Inflammatory macrophage (primary cell): ENCODE results near the gene MTCH2.
"Not testable (repeated sequence)": the region's sequence is repeated elsewhere in the genome, so short reads cannot be mapped to it uniquely, and the experiment has no call there.

Experiments
- DNase-seq, 2 donors: peaks; one replicate each; pipeline ENCODE4 v3.0.0-alpha.2; 2020 to 2022
- total RNA-seq, 18 experiments: gene quantifications; one replicate each; lab custom pipeline; 2026; ENCODE audit warnings: mixed read lengths in 6 of 18, inconsistent platforms in 2 of 18; lab: John Stamatoyannopoulos, UW

Gene MTCH2
- 64.3 to 176 (median 137) reads per million in 18 experiments for total RNA-seq

GRCh38 chr11:47642099-47642855 is at the start of gene MTCH2:
Gene MTCH2 (minus strand): TSS chr11:47642559. CDS start chr11:47642465, 94 bp downstream.
- peak; percentile 98 to 99 for DNase-seq

DNA sequence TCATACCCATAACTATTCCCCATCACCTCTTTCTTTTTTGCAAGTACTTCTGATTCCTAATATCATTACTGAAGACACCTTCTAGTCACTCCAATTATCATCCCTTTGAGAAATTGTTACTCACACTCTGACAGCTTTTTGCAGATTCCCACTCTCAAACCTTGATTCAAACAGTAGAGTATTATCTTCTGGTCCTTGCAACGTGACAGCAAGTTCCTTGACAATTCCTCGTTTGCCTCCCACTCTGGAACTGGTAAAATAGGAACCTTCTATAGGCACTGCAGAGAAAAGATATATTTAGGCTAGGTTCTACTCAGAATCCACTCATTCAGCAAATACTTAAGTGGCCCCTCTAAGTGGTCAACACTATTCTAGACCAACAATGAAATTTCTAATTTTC is 49.6 kb upstream of the MTCH2 start:
- peak in 1 of 2 donors; percentile 13 for DNase-seq

- no peak for DNase-seq
Observed at GRCh38 chr11:47689480-47689879, 47.1 kb upstream of the MTCH2 start.

DNA sequence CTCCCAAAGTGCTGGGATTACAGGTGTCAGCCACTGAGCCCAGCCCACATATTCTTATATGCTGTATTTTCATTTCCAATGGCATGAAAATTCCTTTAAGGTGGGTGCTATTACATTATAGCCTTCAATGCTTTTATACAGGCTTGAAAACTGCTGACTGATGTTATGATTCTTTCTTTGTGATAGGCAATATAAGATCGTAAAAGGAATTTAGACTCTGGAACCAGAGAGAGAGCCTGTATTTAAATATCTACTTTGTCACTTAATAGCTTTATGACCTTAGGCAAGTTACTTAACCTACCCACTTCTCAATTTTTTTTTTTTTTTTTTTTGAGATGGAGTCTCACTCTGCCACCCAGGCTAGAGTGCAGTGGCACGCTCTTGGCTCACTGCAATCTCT is 46.6 kb upstream of the MTCH2 start:
- DNase-seq = no peak

- peak; percentile 65 to 71 for DNase-seq
Observed at GRCh38 chr11:47688111-47688510, 45.8 kb upstream of the MTCH2 start.

GRCh38 chr11:47686704-47687103 is 44.3 kb upstream of the MTCH2 start:
- not testable (repeated sequence) for DNase-seq

DNA sequence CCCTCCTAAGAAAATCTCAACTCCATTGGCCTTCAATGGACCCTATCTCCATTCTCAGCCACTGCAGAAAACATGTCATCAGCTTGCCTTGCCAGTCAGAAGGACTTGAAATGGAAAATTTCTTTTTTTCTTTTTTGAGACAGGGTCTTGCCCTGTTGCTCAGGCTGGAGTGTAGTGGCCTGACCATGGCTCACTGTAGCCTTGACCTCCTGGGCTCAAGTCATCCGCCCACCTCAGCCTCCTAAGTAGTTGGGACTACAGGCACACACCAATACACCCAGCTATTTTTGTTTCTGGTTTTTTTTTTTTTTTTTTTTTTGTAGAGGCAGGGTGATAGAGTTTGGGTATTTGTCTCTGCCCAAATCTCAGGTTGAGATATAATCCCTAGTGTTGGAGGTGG is 43.8 kb upstream of the MTCH2 start:
- peak in 1 of 2 donors; percentile 22 for DNase-seq

DNA sequence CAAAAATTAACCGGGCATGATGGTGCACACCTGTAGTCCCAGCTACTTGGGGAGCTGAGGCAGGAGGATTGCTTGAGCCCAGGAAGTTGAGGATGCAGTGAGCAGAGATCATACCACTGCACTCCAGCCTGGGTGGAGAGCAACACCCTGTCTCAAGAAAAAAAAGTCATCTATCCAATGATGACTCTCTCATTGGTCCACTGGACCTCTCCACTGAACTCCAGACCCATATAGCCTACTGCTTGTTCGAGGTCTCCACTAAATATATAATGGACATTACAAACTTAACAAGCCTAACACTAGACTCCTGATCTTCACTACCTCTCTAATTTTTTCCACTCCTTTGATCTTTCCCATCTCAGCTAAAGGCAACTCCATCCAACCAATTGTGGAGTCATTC is 33.5 kb upstream of the MTCH2 start:
- DNase-seq = no peak

DNA sequence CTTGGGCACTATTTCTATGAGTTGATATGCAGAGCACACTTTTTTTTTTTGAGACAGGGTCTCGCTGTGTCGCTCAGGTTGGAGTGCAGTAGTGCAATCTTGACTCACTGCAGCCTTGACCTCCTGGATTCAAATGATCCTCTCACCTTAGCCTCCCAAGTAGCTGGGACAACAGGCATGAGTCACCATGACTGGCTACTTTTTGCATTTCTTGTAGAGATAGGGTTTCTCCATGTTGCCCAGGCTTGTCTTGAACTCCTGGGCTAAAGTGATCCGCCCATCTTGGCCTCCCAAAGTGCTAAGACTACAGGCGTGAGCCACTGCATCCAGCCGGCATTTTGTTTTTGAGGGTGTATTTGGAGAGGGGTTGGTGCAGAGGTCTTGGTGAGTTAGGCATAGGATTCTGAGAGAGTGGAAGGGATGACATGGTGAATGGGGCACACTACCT is 29.9 kb upstream of the MTCH2 start:
- no peak for DNase-seq

DNA sequence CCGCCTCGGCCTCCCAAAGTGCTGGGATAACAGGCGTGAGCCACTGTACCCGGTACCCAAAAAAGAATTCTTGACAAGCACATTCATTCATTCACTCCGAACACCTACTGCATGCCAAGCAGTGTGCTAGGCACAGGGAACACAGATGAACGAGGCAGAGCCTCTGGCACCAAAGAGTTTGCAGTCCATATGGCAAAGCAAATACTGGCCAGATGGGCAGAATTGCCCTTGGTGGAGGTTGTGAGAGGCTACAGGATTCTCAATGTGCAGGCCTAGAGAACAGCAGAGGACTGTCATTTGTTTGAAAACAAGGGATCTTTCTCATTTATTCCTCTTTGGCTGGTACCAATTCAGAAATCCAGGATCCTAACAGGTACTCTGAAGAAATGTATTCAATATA is 27.5 kb upstream of the MTCH2 start:
- DNase-seq = no peak

- no peak for DNase-seq
Observed at GRCh38 chr11:47668665-47669064, 26.3 kb upstream of the MTCH2 start.

GRCh38 chr11:47667555-47667954 is 25.2 kb upstream of the MTCH2 start:
- no peak for DNase-seq

DNA sequence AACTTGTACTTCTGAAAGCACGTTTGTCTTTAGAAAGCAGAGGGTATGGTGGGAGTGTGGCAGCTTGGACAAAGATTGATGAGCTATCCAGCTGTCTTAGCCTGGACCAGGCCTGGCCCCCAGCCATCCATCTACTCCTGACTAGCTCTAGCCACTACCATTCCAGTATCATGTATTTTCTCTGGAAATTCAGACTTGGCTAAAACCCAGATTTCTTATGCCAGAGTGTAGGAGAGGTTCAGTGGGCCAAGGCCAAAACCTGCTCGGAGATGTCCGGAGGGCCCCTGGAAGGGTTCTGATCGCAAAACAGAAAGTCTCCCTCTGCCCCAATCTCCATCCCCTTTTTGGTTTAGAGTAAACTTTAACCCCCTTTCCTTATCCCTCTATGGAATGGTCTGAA is 24.8 kb upstream of the MTCH2 start:
- DNase-seq = no peak

- DNase-seq = peak in 1 of 2 donors; percentile 14
Observed at GRCh38 chr11:47664936-47665335, 22.6 kb upstream of the MTCH2 start.

GRCh38 chr11:47661245-47661644 is 18.9 kb upstream of the MTCH2 start:
- no peak for DNase-seq

DNA sequence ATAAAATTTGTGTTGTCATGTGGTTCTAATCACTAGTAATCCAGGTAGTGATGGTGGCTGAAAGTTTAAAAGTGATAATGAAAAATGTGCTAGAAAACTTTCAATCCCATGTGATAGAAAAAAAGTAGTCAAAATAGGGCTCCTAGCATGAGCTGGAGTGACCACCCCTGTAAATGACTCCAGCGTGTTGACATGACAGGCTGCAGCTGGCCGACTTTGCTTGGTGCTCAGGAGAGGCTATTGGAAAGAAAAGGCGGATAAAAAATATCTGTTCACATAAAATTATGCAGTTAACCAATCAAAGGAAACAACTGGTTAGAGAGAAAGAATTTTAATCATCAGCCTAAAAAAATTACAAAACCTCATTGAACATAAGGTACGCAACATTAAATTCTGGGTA is 16.9 kb upstream of the MTCH2 start:
- DNase-seq = no peak

DNA sequence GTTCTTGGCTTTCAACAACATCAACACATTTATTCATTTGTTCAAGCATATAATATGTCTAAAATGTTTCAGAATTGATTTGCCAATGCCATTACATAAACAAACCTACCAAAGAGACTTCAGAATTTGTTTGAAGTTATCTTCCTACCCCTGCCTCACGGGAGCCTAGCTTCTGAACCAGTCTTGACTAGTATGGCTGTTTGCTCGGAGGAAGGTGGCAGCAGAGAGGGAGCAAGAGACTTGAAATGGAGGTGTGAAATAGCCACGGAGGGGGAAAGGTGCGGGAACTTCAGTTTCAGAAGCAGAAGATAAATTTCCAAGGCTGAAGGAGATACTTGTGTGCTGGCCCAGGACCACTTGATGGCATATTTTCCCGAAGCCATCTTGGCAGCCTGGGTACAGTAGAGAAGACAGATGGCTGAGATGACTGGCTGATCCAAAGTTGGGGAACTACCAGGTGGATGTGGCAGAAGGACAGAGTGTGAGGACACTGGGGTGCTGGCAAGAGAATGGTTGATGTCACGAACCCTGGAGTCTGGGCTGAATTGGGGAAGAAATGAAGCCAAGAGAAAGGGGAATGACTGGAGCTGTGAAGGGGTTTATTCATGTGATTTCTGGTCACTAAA is 14.0 kb upstream of the MTCH2 start:
- DNase-seq = no peak

GRCh38 chr11:47651818-47652469 is 9.6 kb upstream of the MTCH2 start:
- no peak for DNase-seq

GRCh38 chr11:47649276-47649675 is 6.9 kb upstream of the MTCH2 start:
- no peak for DNase-seq

DNA sequence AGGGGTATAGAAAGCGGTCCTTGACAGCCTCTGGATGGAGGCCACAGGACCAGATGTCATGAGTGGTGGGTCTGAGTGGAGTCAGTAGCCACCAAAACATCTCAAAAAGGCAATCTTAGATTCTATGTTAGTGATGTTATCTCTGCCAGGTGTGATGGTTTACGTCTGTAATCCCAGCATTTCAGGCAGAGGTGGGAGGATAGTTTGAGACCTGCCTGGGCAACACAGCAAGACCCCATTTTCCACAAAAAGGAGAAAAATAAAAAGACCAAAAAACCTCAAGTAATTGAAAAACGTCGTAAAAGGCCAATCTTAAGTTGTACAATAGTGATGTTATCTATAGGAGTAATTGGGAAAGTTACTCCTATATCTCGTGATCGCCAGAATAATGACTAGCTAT is 3.7 kb upstream of the MTCH2 start:
- no peak for DNase-seq

DNA sequence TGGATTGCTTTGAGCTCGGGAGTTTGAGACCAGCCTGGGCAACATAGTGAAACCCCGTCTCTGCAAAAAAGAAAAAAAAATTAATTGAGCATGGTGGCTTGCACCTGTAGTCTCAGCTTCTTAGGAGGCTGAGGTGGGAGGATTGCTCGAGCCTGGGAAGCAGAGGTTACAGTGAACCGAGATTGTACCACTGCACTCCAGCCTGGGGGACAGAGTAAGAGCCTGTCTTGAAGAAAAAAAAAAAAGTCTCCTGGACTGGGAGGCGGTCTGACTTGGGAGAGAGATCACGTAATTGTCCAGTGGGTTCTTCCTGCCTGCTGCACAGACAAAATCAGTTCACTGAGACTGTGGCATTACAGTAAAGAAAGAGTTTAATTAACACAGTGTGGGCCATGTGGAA is 3.1 kb upstream of the MTCH2 start:
- no peak for DNase-seq

GRCh38 chr11:47641600-47642098 is 710 bp downstream of the MTCH2 start:
- DNase-seq = no peak

GRCh38 chr11:47640506-47640905 is 1.9 kb downstream of the MTCH2 start:
- DNase-seq = not testable (repeated sequence)
